GM18861 (cell line): Measurements from ENCODE around the gene CABLES2.
"Not testable (repeated sequence)": the region's sequence is repeated elsewhere in the genome, so short reads cannot be mapped to it uniquely, and the experiment has no call there.

Source experiments
- ATAC-seq: cut with Tn5 transposase; IDR thresholded peaks from one replicate; pipeline ENCODE4 v1.9.1; 2021; ENCODE audit not compliant: unreplicated experiment

The CABLES2 gene

DNA sequence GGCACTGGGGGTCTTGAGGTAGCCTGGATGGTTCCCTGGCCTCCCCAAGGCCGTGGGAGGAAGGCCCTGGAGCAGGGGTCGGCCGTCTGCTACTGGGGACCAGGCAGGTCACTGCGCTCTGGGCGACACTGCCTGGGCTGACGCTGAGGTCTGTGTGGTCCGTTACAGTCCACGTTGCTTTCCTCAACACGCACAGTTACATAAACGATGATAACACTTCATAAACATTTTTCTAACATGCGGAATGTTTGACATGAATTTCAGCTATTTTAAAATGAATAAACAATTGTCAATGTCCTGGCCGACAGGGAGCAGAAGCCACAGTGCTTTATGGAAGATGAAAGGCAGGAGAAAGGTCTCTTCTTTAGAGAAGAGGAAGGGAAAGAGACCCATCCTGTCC lies 30.4 kb upstream of the CABLES2 start:
- ATAC-seq = no peak

DNA sequence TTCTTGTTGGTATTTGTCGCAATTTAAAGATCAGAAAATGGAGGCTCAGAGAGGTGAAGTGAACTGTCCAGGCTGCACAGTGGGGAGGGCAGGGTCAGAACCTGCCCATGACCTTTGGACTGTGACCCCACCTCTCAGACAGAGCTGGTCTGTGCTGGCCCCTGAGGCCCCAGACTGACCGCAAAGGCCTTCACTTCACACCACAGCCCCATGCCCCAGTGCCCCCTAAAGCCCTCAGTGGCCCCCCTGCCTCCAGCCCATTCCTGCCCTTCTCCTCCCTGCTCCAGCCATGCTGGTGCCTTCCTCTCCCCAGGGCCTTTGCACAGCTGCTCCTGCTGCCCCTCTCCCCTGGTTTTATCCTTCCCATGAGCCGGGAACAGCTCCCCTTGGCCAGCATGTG lies 29.6 kb upstream of the CABLES2 start:
- no peak for ATAC-seq

DNA sequence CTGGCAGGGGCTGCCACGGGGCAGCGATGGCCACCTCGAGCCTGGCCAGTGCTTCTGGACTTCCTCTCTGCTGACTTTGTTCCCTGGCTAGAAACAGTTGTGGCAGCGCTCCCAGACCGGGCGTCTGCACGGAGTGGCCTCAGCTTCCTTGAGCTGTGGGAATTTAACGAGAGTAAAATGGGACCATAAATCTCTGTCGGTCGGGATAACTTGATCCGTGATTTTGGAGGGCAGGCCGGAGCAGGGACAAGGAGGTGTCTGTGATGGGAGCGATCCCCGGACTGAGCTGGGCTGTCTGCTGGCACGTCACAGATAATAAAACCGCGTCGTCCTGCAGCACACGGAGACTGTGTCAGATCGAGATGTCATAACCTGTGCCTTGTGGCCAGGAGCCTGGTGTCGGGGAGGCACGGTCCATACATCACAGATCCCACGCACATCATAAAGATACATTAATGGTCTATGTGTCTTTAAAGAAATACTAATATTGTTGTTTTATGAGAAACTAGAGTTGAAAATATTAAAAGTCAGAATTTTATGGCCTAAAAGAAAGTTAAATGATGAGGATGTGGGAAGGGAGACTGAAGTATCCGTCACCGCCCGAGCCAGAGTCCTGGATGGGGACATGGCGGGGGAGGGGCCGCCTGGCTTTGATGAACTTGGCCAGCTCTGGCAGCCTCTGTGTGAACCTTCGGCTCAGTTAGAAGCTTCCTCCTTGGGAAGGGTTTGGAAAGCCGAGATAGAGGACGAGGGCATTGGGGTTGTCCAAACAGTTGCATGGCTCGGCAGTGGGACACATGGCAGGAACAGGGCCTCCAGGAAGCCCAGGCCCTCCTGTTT lies 26.8 kb upstream of the CABLES2 start:
- ATAC-seq = no peak

GRCh38 chr20:62430866-62431447 lies 23.9 kb upstream of the CABLES2 start:
- no peak for ATAC-seq

GRCh38 chr20:62430311-62430853 lies 23.3 kb upstream of the CABLES2 start:
- no peak for ATAC-seq

- ATAC-seq = no peak
Observed at GRCh38 chr20:62429455-62430310, 22.6 kb upstream of the CABLES2 start.

DNA sequence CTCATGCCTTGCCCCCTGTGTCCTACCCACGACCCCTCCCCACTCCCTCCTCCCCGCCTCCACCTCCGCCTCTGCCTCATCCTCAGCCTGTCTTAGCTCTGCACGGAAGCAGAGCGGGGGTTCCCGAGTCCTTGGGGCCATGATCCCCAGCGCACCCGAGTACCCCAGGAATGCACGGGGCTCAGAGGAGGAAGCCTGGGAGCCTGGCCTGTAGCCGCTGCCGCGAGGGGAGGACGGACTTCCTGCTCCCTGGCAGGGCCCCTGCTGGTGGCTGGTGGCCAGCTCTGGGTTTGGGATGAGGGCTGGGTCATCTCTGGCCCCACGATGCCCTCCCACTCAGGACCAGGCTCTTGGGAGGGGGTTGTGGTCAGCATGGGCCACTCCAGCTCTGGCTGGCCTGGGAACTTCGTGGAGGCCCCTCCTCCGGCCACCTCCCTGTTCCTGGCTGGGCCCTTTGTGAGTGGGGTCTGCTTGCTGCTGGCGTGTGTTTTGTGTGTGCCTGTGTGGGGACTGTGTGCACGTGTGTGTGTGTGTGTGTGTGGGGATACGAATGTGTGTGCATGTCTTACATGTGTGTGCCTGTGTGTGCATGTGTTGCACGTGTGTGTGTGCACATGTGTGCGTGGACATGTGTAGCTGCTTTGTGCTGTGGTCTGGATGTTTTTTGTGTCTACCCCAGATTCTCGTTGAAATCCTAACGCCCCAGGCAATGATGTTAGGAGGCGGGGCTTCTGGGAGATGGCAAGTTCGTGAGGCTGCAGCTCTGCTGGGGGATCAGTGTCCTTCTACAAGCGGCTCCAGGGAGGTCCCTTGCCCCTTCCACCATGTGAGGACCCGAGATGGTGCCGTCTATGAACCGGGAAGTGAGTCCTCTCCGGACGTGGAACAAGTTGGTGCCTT lies 21.6 kb upstream of the CABLES2 start:
- no peak for ATAC-seq

DNA sequence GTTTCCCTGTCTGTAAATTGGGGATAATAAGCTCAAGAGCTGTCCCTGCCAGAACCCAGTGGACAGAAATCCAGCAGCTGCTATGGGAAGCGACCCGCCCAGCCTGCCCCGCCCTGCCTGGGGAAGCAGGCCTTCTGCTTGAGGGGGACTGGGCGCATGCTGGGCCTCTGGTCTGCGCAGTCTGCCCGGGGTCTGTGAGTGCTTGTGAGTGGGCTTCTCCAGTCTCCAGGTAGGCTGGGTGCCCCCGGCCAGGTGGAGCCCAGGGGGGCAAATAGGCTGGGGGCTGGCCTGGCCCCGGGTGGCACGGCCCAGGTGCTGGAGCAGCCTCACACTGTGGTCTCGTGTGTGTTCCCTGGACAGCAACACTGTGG lies 20.9 kb upstream of the CABLES2 start:
- ATAC-seq = no peak

DNA sequence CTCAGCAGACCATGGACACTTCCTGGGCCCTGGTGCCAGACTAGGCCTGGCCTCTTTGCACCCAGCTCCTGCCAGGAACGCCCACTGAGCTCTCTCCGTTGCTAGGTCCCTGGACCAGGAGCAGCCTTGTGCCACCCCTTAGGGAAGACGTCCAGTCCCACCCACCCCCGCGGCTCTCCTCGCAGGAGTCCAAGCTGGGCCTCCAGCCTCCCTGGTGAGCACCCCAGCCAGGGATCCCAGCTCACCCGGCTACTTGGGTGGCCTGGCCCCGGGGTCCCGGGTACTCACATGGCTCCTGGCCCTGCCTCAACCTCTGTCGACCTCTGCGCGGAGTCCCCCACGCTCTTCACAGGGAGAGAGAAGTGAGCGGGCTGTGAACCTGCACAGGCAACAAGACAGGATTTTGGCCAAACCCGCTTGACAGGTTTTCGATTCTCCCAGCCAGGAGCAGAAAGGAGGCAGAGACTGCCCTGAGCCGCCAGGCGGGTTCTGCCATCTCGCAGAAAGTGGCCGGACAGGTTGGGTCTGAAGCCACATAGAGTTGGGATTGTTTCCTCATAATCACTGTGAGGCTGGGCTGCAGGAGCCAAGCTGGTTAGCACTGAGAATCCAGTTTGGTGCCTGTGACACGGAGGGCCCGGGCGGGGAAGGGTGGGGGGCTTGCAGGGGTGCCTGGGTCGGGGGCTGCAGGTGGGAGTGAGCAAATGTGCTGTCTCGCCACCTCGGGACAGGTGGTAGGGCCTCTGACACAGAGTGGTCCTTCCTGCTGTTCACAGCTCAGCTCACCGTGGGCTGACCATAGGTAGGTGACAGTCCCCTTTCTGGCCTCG lies 20.3 kb upstream of the CABLES2 start, which contains the start of gene RBBP8NL:
Gene RBBP8NL, minus strand, starts transcription at position 368 of the 830 bp plus-strand sequence. CDS start 7,892 bp downstream, outside the sequence.
- ATAC-seq = no peak

GRCh38 chr20:62426699-62427131 lies 19.6 kb upstream of the CABLES2 start:
- ATAC-seq = no peak

DNA sequence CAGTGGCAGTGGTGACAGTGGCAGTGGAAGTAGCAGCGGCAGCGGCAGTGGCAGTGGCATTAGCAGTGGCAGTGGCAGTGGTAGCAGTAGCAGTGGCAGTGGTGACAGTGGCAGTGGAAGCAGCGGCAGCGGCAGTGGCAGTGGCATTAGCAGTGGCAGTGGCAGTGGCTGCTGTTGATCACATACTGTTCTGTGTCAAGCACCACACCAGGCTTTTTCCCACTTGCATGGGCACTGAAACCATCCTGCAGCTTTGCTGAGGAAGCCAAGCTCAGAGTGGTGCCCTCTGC lies 18.9 kb upstream of the CABLES2 start:
- not testable (repeated sequence) for ATAC-seq

GRCh38 chr20:62425281-62426058 lies 18.4 kb upstream of the CABLES2 start:
- ATAC-seq = no peak

DNA sequence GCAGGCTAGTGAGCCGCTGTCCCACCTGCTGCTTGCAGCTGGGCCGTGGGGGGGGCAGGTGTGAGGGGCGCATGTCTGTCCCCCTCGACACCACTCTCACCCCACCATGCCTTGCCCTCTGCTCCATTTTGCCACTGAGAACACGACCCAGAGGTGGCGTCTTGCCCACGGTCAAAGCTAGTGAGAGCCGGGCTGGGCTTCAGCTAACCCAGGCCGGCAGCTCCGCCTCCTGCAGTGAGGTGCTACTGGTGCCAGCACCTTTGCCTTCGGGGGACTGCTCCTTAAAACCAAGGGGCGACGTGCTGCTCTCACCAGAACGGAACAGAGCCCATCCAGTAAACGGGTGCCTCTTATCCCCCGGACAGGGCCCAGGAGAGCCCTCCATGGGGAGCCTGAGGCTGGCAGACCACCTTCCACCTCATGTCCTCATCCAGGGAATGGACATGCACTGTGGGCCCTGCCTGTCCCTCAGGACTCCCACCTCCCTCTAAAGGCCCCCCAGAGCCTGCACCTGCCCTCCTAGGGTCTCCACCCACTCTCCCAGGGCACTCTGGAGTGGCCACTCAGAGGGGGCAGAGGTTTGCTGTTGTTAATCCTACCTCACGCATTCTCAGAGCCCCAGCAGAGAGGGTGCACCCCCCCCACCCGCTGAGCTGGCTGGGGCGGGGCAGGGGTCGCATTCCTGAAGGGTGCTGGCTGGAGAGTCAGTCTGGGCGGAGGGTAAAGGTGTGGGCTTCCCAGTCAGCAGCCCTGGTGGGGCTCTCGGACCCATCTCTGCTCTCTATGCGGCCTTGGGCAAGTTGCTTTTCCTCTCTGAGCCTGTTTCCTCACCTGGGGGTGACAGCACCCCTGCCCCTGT lies 17.4 kb upstream of the CABLES2 start:
- no peak for ATAC-seq

DNA sequence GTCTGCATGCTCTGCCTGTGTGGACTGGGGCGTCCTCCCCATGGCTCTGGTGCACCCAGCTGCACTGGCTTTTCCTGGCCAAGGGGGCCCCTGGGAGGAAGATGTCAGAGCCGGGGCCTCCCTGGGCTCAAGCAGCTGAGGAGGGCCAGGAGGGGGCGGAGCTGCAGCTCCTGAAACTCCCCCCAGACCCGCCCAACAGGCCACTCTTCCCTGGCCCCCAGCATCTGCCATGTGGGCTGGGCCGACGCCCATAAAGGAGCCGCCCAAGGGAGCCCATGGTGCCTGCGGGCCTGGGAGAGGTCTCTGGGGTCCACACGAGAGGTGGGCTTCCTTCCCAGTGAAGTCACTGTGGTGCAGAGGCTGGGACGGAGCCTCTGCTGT lies 16.2 kb upstream of the CABLES2 start:
- no peak for ATAC-seq

GRCh38 chr20:62422636-62423325 lies 15.7 kb upstream of the CABLES2 start:
- no peak for ATAC-seq

GRCh38 chr20:62421716-62421990 lies 14.6 kb upstream of the CABLES2 start:
- ATAC-seq = no peak

GRCh38 chr20:62420846-62421715 lies 14.0 kb upstream of the CABLES2 start:
- ATAC-seq = no peak
